Thyroid gland (tissue), 4 donors: ENCODE data around the gene CD55.

Source experiments
- POLR2A ChIP-seq, 2 donors: fragments of 450-650 bp; IDR thresholded peaks; one replicate each; pipeline ENCODE4 v1.6.1; 2017; ENCODE audit warnings: antibody characterized with exemption in 2 of 2, mild to moderate bottlenecking in 2 of 2, moderate library complexity in 1 of 2
- TF ChIP-seq, protein P1 (sequence below), 6 experiments: fragments of 200-600 bp in 3 of 6; fragments of 450-650 bp in 3 of 6; sonication (generic) in 3 of 6; IDR thresholded peaks; one replicate each; pipeline ENCODE4 v1.5.1; 2016 to 2019; ENCODE audit warnings: antibody characterized with exemption in 6 of 6, mild to moderate bottlenecking in 2 of 6, inconsistent platforms in 1 of 6, moderate library complexity in 1 of 6

DNA sequence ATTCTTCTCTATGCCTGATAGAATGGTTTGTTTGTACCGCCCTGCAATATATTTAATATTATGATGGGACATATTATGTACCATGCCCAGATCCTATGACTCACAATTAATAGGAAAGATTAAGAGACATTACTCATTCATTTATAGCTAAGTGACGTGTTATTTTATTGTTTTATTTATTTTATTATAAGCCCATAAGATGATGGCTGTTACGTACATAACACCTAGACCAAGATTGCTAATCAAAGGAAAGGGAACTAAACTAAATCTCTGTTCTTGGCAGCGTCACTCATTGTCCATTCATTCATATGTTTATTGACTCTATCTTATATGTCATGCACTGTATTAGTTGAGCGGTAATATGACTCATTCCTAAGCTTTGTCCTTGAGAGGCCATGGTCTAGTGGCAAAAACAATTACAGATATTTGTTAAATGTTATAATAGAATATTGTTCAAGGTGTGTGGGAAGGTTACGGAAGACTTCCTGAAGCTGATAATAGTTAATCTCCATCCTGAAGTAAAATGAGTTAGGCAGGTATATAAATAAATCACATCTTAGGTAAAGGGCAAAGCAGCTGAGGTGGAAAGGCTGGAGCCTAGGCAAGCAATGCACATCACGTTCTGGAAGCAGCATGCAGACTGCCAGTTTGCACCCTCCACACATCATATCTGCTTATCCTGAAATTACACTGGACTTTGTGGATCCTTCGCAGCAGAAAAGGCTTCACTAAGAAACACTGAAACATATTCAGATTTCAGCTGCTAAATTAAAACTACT, 16.6 kb upstream of the CD55 start:
- TF ChIP-seq, protein P1, sequence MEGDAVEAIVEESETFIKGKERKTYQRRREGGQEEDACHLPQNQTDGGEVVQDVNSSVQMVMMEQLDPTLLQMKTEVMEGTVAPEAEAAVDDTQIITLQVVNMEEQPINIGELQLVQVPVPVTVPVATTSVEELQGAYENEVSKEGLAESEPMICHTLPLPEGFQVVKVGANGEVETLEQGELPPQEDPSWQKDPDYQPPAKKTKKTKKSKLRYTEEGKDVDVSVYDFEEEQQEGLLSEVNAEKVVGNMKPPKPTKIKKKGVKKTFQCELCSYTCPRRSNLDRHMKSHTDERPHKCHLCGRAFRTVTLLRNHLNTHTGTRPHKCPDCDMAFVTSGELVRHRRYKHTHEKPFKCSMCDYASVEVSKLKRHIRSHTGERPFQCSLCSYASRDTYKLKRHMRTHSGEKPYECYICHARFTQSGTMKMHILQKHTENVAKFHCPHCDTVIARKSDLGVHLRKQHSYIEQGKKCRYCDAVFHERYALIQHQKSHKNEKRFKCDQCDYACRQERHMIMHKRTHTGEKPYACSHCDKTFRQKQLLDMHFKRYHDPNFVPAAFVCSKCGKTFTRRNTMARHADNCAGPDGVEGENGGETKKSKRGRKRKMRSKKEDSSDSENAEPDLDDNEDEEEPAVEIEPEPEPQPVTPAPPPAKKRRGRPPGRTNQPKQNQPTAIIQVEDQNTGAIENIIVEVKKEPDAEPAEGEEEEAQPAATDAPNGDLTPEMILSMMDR (IDR thresholded peaks at IDR 0.05): no peak
- TF ChIP-seq POLR2A (IDR thresholded peaks at IDR 0.05): no peak
